ENCODE results near the gene IFNL1.

DNA sequence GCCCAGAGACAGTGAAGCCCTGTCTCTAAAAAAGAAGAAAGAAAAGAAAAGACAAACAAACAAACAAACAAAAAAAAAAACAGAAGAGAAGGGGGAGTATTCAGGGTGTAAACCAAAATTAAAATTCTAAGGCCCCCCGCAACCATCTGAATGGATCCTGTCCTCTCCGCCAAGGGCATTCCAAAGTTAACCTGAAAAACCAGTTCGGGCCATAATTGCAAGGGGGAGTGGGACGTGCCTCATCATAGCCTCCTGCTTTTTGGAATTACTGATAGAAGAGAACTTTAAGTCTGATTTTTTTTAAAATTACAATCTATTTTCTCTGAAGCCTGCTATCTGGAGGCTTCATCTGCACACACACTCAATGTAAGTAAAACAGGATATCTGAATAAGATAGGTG is 33.7 kb upstream of the IFNL1 start:
- TF ChIP-seq, protein P1, sequence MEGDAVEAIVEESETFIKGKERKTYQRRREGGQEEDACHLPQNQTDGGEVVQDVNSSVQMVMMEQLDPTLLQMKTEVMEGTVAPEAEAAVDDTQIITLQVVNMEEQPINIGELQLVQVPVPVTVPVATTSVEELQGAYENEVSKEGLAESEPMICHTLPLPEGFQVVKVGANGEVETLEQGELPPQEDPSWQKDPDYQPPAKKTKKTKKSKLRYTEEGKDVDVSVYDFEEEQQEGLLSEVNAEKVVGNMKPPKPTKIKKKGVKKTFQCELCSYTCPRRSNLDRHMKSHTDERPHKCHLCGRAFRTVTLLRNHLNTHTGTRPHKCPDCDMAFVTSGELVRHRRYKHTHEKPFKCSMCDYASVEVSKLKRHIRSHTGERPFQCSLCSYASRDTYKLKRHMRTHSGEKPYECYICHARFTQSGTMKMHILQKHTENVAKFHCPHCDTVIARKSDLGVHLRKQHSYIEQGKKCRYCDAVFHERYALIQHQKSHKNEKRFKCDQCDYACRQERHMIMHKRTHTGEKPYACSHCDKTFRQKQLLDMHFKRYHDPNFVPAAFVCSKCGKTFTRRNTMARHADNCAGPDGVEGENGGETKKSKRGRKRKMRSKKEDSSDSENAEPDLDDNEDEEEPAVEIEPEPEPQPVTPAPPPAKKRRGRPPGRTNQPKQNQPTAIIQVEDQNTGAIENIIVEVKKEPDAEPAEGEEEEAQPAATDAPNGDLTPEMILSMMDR (IDR thresholded peaks at IDR 0.05; ENCODE audit: extremely low read depth in 1 of 2, insufficient read depth in 1 of 2, low read depth in 1 of 2, low read length in 2 of 2) = no peak
- TF ChIP-seq POLR2AphosphoS5 (IDR thresholded peaks at IDR 0.05; ENCODE audit: insufficient read depth, low read depth, low read length) (no peak), JUN (IDR thresholded peaks at IDR 0.05; ENCODE audit: borderline replicate concordance, insufficient read depth, insufficient read length, low read depth) (no peak), EZH2 (IDR thresholded peaks at IDR 0.05; ENCODE audit: borderline replicate concordance, low read depth, low read length, severe bottlenecking) (no peak)
- TF ChIP-seq, protein P2, sequence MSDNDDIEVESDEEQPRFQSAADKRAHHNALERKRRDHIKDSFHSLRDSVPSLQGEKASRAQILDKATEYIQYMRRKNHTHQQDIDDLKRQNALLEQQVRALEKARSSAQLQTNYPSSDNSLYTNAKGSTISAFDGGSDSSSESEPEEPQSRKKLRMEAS (IDR thresholded peaks at IDR 0.05; ENCODE audit: insufficient read depth, insufficient read length) = no peak

All from endothelial cell of umbilical vein (primary cell).